Endothelial cell of umbilical vein (primary cell): ENCODE results near the gene ASS1. TPM values are rescaled to one million over a fixed set of nuclear protein-coding genes. Genes with fewer than 3 reads are reported as not detected.

Experiments used
- BruUV-seq: library from RNA; stranded (reverse); fragments of 400-500 nt; replicated peaks from 2 replicates; lab custom pipeline; 2021; lab: Mats Ljungman, UMichigan
- CTCF ChIA-PET: fragments of 300-600, 350-600 bp; sonication (Branson Sonifier 250); formaldehyde crosslinking; loops from one replicate; lab custom pipeline; 2021; ENCODE audit warnings: antibody characterized with exemption, inconsistent platforms; lab: Charles Lee
- POLR2A ChIA-PET: fragments of 300-600, 350-600 bp; sonication (Branson Sonifier 250); formaldehyde crosslinking; loops from one replicate; lab custom pipeline; 2021; ENCODE audit warnings: antibody characterized with exemption, inconsistent platforms; lab: Charles Lee
- DNase-seq: peaks from one replicate; pipeline ENCODE4 v3.0.0-alpha.2; 2011; ENCODE audit warnings: low read depth, low spot score
- FAIRE-seq: peaks from 2 replicates; lab custom pipeline; 2011; peaks lifted over from hg19 to GRCh38; lab: Jason Lieb, UNC
- H2AFZ ChIP-seq: 2 replicates; pipeline ENCODE4 v1.6.0; 2012; ENCODE audit warnings: low read depth, low read length, control low read depth, inconsistent platforms
- H3K27ac ChIP-seq: 2 replicates; pipeline ENCODE4 v1.5.1; 2011; ENCODE audit warnings: low read depth, mild to moderate bottlenecking, control low read depth, low read length, moderate library complexity; ENCODE audit not compliant: insufficient read depth
- H3K27me3 ChIP-seq, 2 experiments: 2 replicates each; pipeline versions ENCODE4 v1.6.0 to v1.6.1; 2011; ENCODE audit warnings: low read length in 2 of 2, mixed read lengths in 1 of 2; ENCODE audit not compliant: control insufficient read depth in 2 of 2, insufficient read depth in 2 of 2
- H3K36me3 ChIP-seq, 2 experiments: 2 replicates in 1 of 2; 3 replicates in 1 of 2; pipeline ENCODE4 v1.5.1; 2011; ENCODE audit warnings: low read length in 2 of 2, mild to moderate bottlenecking in 1 of 2, moderate library complexity in 1 of 2; ENCODE audit not compliant: control insufficient read depth in 2 of 2, insufficient read depth in 2 of 2; ENCODE audit errors: extremely low read depth in 1 of 2
- H3K4me1 ChIP-seq: 3 replicates; pipeline ENCODE4 v1.5.1; 2011; ENCODE audit warnings: mild to moderate bottlenecking, low read length; ENCODE audit not compliant: control insufficient read depth, insufficient read depth; ENCODE audit errors: extremely low read depth
- H3K4me2 ChIP-seq: 2 replicates; pipeline ENCODE4 v1.6.1; 2011; ENCODE audit warnings: low read length, control low read depth, mixed read lengths; ENCODE audit not compliant: insufficient read depth
- H3K4me3 ChIP-seq, 3 experiments: fragments of 200-600 bp in 1 of 3; sonication (generic), shearing (Covaris generic) in 1 of 3; replicated peaks in 1 of 3; 2 replicates each; pipeline ENCODE4 v1.5.1; 2011 to 2016; ENCODE audit warnings: control low read depth in 3 of 3, low read length in 3 of 3, mild to moderate bottlenecking in 2 of 3, inconsistent platforms in 1 of 3, low read depth in 1 of 3, moderate library complexity in 1 of 3; ENCODE audit not compliant: insufficient read depth in 1 of 3
- H3K79me2 ChIP-seq: 2 replicates; pipeline ENCODE4 v1.6.0; 2012; ENCODE audit warnings: low read length, inconsistent platforms; ENCODE audit not compliant: control insufficient read depth, insufficient read depth
- H3K9ac ChIP-seq: replicated peaks from 2 replicates; pipeline ENCODE3; 2011; ENCODE audit warnings: low read length, control low read depth; ENCODE audit not compliant: insufficient read depth; ENCODE audit errors: extremely low read depth
- H3K9me1 ChIP-seq: replicated peaks from 3 replicates; pipeline ENCODE4 v1.6.0; 2011; ENCODE audit warnings: mild to moderate bottlenecking, low read length; ENCODE audit not compliant: control insufficient read depth, insufficient read depth; ENCODE audit errors: extremely low read depth
- H3K9me3 ChIP-seq: replicated peaks from 2 replicates; pipeline ENCODE4 v1.5.1; 2012; ENCODE audit warnings: low read length, inconsistent platforms; ENCODE audit not compliant: control insufficient read depth, insufficient read depth
- H4K20me1 ChIP-seq: replicated peaks from 2 replicates; pipeline ENCODE3; 2011; ENCODE audit warnings: mild to moderate bottlenecking, low read length; ENCODE audit not compliant: control insufficient read depth, insufficient read depth; ENCODE audit errors: extremely low read depth
- CTCF ChIP-seq, 2 donors: IDR thresholded peaks; 1 replicate in 1 of 2; 2 replicates in 1 of 2; pipeline ENCODE4 v1.5.1; 2011; ENCODE audit warnings: low read length in 2 of 2, mild to moderate bottlenecking in 2 of 2, moderate library complexity in 2 of 2, control low read depth in 1 of 2, inconsistent platforms in 1 of 2, low read depth in 1 of 2; ENCODE audit not compliant: insufficient read depth in 1 of 2; ENCODE audit errors: extremely low read depth in 1 of 2
- EZH2 ChIP-seq: IDR thresholded peaks from 2 replicates; pipeline ENCODE4 v1.6.1; 2012; ENCODE audit warnings: borderline replicate concordance, low read depth, mild to moderate bottlenecking, moderate library complexity, low read length, inconsistent platforms; ENCODE audit not compliant: severe bottlenecking
- FOS ChIP-seq: IDR thresholded peaks from 2 replicates; pipeline ENCODE4 v1.6.1; 2011; ENCODE audit warnings: mild to moderate bottlenecking, low read length, moderate library complexity, borderline replicate concordance; ENCODE audit not compliant: insufficient read depth
- GATA2 ChIP-seq: IDR thresholded peaks from 2 replicates; pipeline ENCODE4 v1.7.0; 2011; ENCODE audit warnings: low read depth, mild to moderate bottlenecking, moderate library complexity, mixed read lengths, low read length; ENCODE audit not compliant: insufficient read length, insufficient read depth
- JUN ChIP-seq: IDR thresholded peaks from 2 replicates; pipeline ENCODE4 v1.6.1; 2011; ENCODE audit warnings: borderline replicate concordance, low read depth; ENCODE audit not compliant: insufficient read length, insufficient read depth
- MAX ChIP-seq: IDR thresholded peaks from 2 replicates; pipeline ENCODE4 v1.6.1; 2011; ENCODE audit not compliant: insufficient read depth, insufficient read length
- MYC ChIP-seq: IDR thresholded peaks from one replicate; pipeline ENCODE4 v1.6.1; 2011; ENCODE audit warnings: mild to moderate bottlenecking, low read depth, low read length
- POLR2A ChIP-seq: IDR thresholded peaks from 2 replicates; pipeline ENCODE4 v1.6.1; 2012; ENCODE audit warnings: low read depth, mild to moderate bottlenecking, control low read depth, low read length
- POLR2AphosphoS5 ChIP-seq: IDR thresholded peaks from 2 replicates; pipeline ENCODE4 v1.6.1; 2012; ENCODE audit warnings: low read depth, mild to moderate bottlenecking, control low read depth, low read length, moderate library complexity; ENCODE audit not compliant: insufficient read depth
- dilution Hi-C: fragments of 300-500 bp; cut with MboI; formaldehyde crosslinking; loops from one replicate; pipeline ENCODE4 v1.15.0; 2019; ENCODE audit warnings: low sequenced_read_pairs; ENCODE audit not compliant: extremely low pct_ligation_motif_present
- intact Hi-C: fragments of 100-400 bp; cut with micrococcal nuclease; formaldehyde crosslinking; loops from one replicate; pipeline ENCODE4 v1.10.0; 2022
- polyA plus RNA-seq, 4 experiments: library from polyadenylated mRNA; depleted of rRNA in 3 of 4; stranded (reverse) in 3 of 4; unstranded in 1 of 4; fragments of >200 nt; gene quantifications; 2 replicates each; pipeline versions ENCODE4 v1.2.1 to v1.2.3, GENCODE V29; 2011 to 2012; ENCODE audit warnings: missing spikeins in 1 of 4
- total RNA-seq: library from RNA; stranded (reverse); gene quantifications from 2 replicates; pipeline ENCODE4 v1.2.3, GENCODE V29; 2021

ASS1 gene
- total and polyA plus RNA-seq, 2 donors (not counting 3 experiments of a cell fraction or from before 2014, with no cell fraction given) = 3.6 to 12.4 TPM

- intact Hi-C loops (no loop called here), dilution Hi-C loops (no loop called here)
- Histone ChIP-seq H3K36me3 (no peaks in the 10 kb centered on the region), H3K27me3 (no peaks in the 10 kb centered on the region), H3K9me1 (no peaks in the 10 kb centered on the region), H3K79me2 (no peaks in the 10 kb centered on the region), H3K9ac (no peak overlapping the region), H4K20me1 (no peaks in the 10 kb centered on the region), H3K4me3 (no peak overlapping the region), H2AFZ (no peak overlapping the region), H3K9me3 (no peaks in the 10 kb centered on the region), H3K4me2 (no peak overlapping the region), H3K27ac (no peak overlapping the region), H3K4me1 (no peaks in the 10 kb centered on the region)
- CTCF ChIA-PET = interaction anchor here (0.5 kb wide), 1 partner anchor 589 kb away, joined by 4 read pairs; no protein-coding TSS in a partner anchor
- DNase-seq (no peak), FAIRE-seq (no peak)
- no TSS peak for BruUV-seq
- no peak for TF ChIP-seq FOS
- no peak for TF ChIP-seq EZH2
- TF ChIP-seq MYC = no peak
- no peak for TF ChIP-seq CTCF (IDR thresholded peaks at IDR 0.05; ENCODE audit: extremely low read depth in 1 of 2, insufficient read depth in 1 of 2, low read depth in 1 of 2, low read length in 2 of 2)
- TF ChIP-seq POLR2AphosphoS5 = no peak
- no peak for TF ChIP-seq MAX
- TF ChIP-seq GATA2 = no peak
- no peak for TF ChIP-seq JUN
- TF ChIP-seq POLR2A = no peak
- POLR2A ChIA-PET = no interaction called here
These were observed 39.8 kb downstream of the ASS1 start for GRCh38 chr9:130484362-130485072.
